ENCODE results near the gene DNAJC28. TPM values are rescaled to one million over a fixed set of nuclear protein-coding genes. Genes with fewer than 3 reads are reported as not detected.

The DNAJC28 gene
- total and polyA plus RNA-seq, 9 of the 15 experiments (the other 6 are each of a cell fraction or from before 2014, with no cell fraction given): 0.68 to 2.5 (median 1.1) TPM

DNA sequence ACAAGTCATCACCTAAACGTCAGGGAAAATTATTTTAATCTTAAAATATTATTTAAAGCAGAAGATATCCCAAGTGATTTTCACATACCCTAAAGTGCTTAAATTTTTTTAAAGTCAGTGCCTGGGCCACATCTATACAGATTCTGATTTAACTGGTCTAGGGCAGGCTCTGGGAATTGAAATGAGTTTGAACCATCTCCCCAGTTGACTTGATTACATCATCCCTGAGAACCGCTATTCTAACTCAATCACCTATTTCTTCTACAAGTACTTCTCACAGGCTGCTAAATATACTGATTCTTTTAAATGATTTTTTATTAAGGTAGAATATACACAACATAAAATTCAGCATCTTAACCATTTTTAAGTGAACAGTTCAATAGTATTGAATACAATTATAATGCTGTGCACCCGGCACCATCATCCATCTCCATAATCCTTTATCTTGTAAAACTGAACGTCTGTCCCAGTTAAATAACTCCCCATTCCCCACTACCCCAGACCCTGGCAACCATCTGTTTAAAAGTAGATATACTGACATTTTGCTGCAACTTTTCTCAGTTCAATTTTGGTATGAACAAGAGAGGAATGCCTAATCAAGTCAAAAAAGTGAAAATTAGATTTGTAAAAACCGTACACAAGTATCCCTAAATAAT, 30.9 kb upstream of the DNAJC28 start (continued):
- no peak for TF ChIP-seq STAT6 (CRISPR knock-in tag; IDR thresholded peaks at IDR 0.05)
- TF ChIP-seq, protein P1, sequence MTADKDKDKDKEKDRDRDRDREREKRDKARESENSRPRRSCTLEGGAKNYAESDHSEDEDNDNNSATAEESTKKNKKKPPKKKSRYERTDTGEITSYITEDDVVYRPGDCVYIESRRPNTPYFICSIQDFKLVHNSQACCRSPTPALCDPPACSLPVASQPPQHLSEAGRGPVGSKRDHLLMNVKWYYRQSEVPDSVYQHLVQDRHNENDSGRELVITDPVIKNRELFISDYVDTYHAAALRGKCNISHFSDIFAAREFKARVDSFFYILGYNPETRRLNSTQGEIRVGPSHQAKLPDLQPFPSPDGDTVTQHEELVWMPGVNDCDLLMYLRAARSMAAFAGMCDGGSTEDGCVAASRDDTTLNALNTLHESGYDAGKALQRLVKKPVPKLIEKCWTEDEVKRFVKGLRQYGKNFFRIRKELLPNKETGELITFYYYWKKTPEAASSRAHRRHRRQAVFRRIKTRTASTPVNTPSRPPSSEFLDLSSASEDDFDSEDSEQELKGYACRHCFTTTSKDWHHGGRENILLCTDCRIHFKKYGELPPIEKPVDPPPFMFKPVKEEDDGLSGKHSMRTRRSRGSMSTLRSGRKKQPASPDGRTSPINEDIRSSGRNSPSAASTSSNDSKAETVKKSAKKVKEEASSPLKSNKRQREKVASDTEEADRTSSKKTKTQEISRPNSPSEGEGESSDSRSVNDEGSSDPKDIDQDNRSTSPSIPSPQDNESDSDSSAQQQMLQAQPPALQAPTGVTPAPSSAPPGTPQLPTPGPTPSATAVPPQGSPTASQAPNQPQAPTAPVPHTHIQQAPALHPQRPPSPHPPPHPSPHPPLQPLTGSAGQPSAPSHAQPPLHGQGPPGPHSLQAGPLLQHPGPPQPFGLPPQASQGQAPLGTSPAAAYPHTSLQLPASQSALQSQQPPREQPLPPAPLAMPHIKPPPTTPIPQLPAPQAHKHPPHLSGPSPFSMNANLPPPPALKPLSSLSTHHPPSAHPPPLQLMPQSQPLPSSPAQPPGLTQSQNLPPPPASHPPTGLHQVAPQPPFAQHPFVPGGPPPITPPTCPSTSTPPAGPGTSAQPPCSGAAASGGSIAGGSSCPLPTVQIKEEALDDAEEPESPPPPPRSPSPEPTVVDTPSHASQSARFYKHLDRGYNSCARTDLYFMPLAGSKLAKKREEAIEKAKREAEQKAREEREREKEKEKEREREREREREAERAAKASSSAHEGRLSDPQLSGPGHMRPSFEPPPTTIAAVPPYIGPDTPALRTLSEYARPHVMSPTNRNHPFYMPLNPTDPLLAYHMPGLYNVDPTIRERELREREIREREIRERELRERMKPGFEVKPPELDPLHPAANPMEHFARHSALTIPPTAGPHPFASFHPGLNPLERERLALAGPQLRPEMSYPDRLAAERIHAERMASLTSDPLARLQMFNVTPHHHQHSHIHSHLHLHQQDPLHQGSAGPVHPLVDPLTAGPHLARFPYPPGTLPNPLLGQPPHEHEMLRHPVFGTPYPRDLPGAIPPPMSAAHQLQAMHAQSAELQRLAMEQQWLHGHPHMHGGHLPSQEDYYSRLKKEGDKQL (CRISPR knock-in tag; IDR thresholded peaks at IDR 0.05; ENCODE audit: borderline replicate concordance): no peak
- TF ChIP-seq CEBPG (CRISPR knock-in tag; IDR thresholded peaks at IDR 0.05): no peak
- peak in 1 of 2 experiments; percentile 58; a peak in 3 of 4 replicates for TF ChIP-seq CEBPG (tag; conservative IDR thresholded peaks at IDR 0.05 in 1 of 2, IDR thresholded peaks at IDR 0.05 in 1 of 2)
- no peak for TF ChIP-seq GABPB1 (CRISPR knock-in tag; IDR thresholded peaks at IDR 0.05)
- no peak for TF ChIP-seq ETV6 (IDR thresholded peaks at IDR 0.05; ENCODE audit: borderline replicate concordance in 1 of 2, low read depth in 2 of 2, low read length in 1 of 2)
- no peak for TF ChIP-seq ETV6 (CRISPR knock-in tag; IDR thresholded peaks at IDR 0.05; ENCODE audit: borderline replicate concordance)
- TF ChIP-seq ZNF707 (CRISPR knock-in tag; conservative IDR thresholded peaks at IDR 0.05): no peak

Measured in K562 (cell line).